DOHH2 (cell line): Measurements from ENCODE around the gene VGLL1.

Source experiments
- EZH2phosphoT487 ChIP-seq: fragments of 200-600 bp; sonication (generic); IDR thresholded peaks from 2 replicates; pipeline ENCODE4 v1.6.1; 2017; ENCODE audit warnings: borderline replicate concordance, mild to moderate bottlenecking, antibody characterized with exemption, low read length, moderate library complexity, mixed read lengths
- TF ChIP-seq, protein P1 (sequence below): fragments of 200-600 bp; sonication (generic); IDR thresholded peaks from one replicate; pipeline ENCODE4 v1.5.1; 2014; ENCODE audit warnings: antibody characterized with exemption, mild to moderate bottlenecking, low read depth, low read length; ENCODE audit not compliant: poor library complexity, severe bottlenecking

DNA sequence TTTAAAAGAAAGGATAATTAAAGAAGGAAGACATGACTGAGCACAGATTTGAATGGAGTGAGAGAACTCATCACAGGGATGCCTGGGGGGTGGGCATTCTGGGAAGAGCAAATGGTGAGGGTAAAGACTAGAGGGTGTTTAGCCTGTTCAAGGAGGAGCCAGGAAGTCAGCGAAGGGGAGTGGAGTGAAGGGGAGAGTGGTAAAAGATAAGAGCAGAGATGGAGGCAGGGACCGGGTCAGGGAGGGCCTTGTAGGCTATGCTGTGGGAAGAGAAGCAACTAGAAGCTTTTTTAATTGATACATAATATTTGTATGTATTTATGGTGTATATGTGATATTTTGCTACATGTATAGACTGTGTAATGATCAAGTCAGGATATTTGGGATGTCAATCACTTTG is 2.2 kb upstream of the VGLL1 start:
- TF ChIP-seq, protein P1, sequence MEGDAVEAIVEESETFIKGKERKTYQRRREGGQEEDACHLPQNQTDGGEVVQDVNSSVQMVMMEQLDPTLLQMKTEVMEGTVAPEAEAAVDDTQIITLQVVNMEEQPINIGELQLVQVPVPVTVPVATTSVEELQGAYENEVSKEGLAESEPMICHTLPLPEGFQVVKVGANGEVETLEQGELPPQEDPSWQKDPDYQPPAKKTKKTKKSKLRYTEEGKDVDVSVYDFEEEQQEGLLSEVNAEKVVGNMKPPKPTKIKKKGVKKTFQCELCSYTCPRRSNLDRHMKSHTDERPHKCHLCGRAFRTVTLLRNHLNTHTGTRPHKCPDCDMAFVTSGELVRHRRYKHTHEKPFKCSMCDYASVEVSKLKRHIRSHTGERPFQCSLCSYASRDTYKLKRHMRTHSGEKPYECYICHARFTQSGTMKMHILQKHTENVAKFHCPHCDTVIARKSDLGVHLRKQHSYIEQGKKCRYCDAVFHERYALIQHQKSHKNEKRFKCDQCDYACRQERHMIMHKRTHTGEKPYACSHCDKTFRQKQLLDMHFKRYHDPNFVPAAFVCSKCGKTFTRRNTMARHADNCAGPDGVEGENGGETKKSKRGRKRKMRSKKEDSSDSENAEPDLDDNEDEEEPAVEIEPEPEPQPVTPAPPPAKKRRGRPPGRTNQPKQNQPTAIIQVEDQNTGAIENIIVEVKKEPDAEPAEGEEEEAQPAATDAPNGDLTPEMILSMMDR = no peak
- TF ChIP-seq EZH2phosphoT487 = no peak
